Spinal cord (tissue), 10 donors: Measurements from ENCODE around the gene B3GALT5. TPM values are rescaled to one million over a fixed set of nuclear protein-coding genes. Genes with fewer than 3 reads are reported as not detected.

Experiments used
- DNase-seq, 6 donors: peaks; one replicate each; pipeline versions ENCODE4 v3.0.0 to v3.0.0-alpha.2; 2013 to 2015; ENCODE audit warnings: low spot score in 6 of 6, low read depth in 4 of 6
- H3K27ac ChIP-seq: one replicate; pipeline ENCODE4 v1.5.1; 2013; ENCODE audit warnings: low read depth, low read length, control low read depth
- H3K27me3 ChIP-seq: one replicate; pipeline ENCODE4 v1.6.1; 2013; ENCODE audit warnings: low read length; ENCODE audit not compliant: control insufficient read depth, insufficient read depth
- H3K36me3 ChIP-seq: one replicate; pipeline ENCODE4 v1.6.1; 2013; ENCODE audit warnings: low read length; ENCODE audit not compliant: control insufficient read depth, insufficient read depth
- H3K4me1 ChIP-seq: one replicate; pipeline ENCODE4 v1.6.1; 2013; ENCODE audit warnings: low read length; ENCODE audit not compliant: control insufficient read depth, insufficient read depth
- H3K4me3 ChIP-seq: one replicate; pipeline ENCODE4 v1.5.1; 2013; ENCODE audit warnings: low read depth, low read length, control low read depth
- H3K9me3 ChIP-seq: one replicate; pipeline ENCODE4 v1.6.1; 2013; ENCODE audit warnings: low read length; ENCODE audit not compliant: control insufficient read depth, insufficient read depth
- WGBS: methylation state at CpG from one replicate; pipeline ENCODE4 v1.1.5; 2013; ENCODE audit warnings: missing lambda C conversion rate; ENCODE audit not compliant: insufficient coverage; 5-methylcytosine and 5-hydroxymethylcytosine counted together
- polyA plus RNA-seq, 2 donors: library from polyadenylated mRNA; unstranded; fragments of 120-200 nt; gene quantifications; one replicate each; pipeline ENCODE4 v1.2.1, GENCODE V29; 2013; ENCODE audit not compliant: insufficient read length in 2 of 2
- total RNA-seq, 2 donors: library from RNA; depleted of rRNA in 1 of 2; stranded (reverse); fragments of 120-200 nt in 1 of 2; fragments of >200 nt in 1 of 2; gene quantifications; one replicate each; pipeline versions ENCODE4 v1.2.3 to v1.2.4, GENCODE V29; 2013 to 2014
- donor health status: healthy.

The B3GALT5 gene
- total and polyA plus RNA-seq, 4 donors: 3.1 to 3.5 (median 3.3) TPM

- no peak overlapping the region for H3K4me3 ChIP-seq
- peaks cover 20% of the 10 kb centered on the region for H3K36me3 ChIP-seq
- DNase-seq: no peak
- WGBS: 93% methylated on average over 9 of the region's 9 CpGs
- H3K27me3 ChIP-seq: no peaks in the 10 kb centered on the region
- H3K4me1 ChIP-seq: peaks cover 14% of the 10 kb centered on the region
- no peak overlapping the region for H3K27ac ChIP-seq
- H3K9me3 ChIP-seq: no peaks in the 10 kb centered on the region
Measured at GRCh38 chr21:39661740-39662139, 49.0 kb downstream of the B3GALT5 start.

- H3K27me3 ChIP-seq: no peaks in the 10 kb centered on the region
- peaks cover 20% of the 10 kb centered on the region for H3K36me3 ChIP-seq
Measured at GRCh38 chr21:39662411-39662953, 49.7 kb downstream of the B3GALT5 start.

GRCh38 chr21:39663066-39663465, 50.3 kb downstream of the B3GALT5 start:
- WGBS: 87% methylated on average over 6 of the region's 10 CpGs

More at GRCh38 chr21:39662411-39662953, 49.7 kb downstream of the B3GALT5 start:
- no peak for DNase-seq
- H3K4me1 ChIP-seq: peaks cover 14% of the 10 kb centered on the region
- WGBS: 88% methylated on average over 4 of the region's 8 CpGs
- no peak overlapping the region for H3K4me3 ChIP-seq
- no peak overlapping the region for H3K27ac ChIP-seq
- H3K9me3 ChIP-seq: no peaks in the 10 kb centered on the region

GRCh38 chr21:39663742-39664492, 51.2 kb downstream of the B3GALT5 start:
- Histone ChIP-seq H3K4me3 (no peak overlapping the region), H3K27me3 (no peaks in the 10 kb centered on the region), H3K27ac (no peak overlapping the region), H3K36me3 (peaks cover 24% of the 10 kb centered on the region), H3K9me3 (no peaks in the 10 kb centered on the region), H3K4me1 (peaks cover 4% of the 10 kb centered on the region)
- DNase-seq: no peak
- 85% methylated on average over 13 of the region's 15 CpGs for WGBS

More at GRCh38 chr21:39663066-39663465, 50.3 kb downstream of the B3GALT5 start:
- Histone ChIP-seq H3K9me3 (no peaks in the 10 kb centered on the region), H3K36me3 (peaks cover 20% of the 10 kb centered on the region), H3K4me1 (peaks cover 9% of the 10 kb centered on the region), H3K4me3 (no peak overlapping the region), H3K27ac (no peak overlapping the region), H3K27me3 (no peaks in the 10 kb centered on the region)
- no peak for DNase-seq

- no peak for DNase-seq
- Histone ChIP-seq H3K36me3 (peaks cover 25% of the 10 kb centered on the region), H3K27ac (no peak overlapping the region), H3K27me3 (no peaks in the 10 kb centered on the region), H3K4me1 (peaks cover 3% of the 10 kb centered on the region), H3K4me3 (no peak overlapping the region), H3K9me3 (no peaks in the 10 kb centered on the region)
- WGBS: 98% methylated on average over 9 of the region's 12 CpGs
Measured at GRCh38 chr21:39664586-39664985, 51.8 kb downstream of the B3GALT5 start.

GRCh38 chr21:39666026-39666425, 53.3 kb downstream of the B3GALT5 start:
- Histone ChIP-seq H3K27me3 (no peaks in the 10 kb centered on the region), H3K4me3 (no peak overlapping the region), H3K27ac (no peak overlapping the region), H3K36me3 (peaks cover 26% of the 10 kb centered on the region), H3K9me3 (no peaks in the 10 kb centered on the region), H3K4me1 (peaks cover 4% of the 10 kb centered on the region)
- no CpG with 5 or more reads among the region's 6 CpGs for WGBS
- no peak for DNase-seq

GRCh38 chr21:39666681-39667315, 54.1 kb downstream of the B3GALT5 start:
- 74% methylated on average over 16 of the region's 17 CpGs for WGBS
- Histone ChIP-seq H3K36me3 (peaks cover 26% of the 10 kb centered on the region), H3K27me3 (no peaks in the 10 kb centered on the region), H3K9me3 (no peaks in the 10 kb centered on the region), H3K4me1 (peaks cover 4% of the 10 kb centered on the region), H3K27ac (no peak overlapping the region), H3K4me3 (no peak overlapping the region)
- DNase-seq: no peak

GRCh38 chr21:39667353-39667891, 54.7 kb downstream of the B3GALT5 start:
- DNase-seq: no peak
- WGBS: 93% methylated on average over 6 of the region's 10 CpGs
- peaks cover 29% of the 10 kb centered on the region for H3K36me3 ChIP-seq
- no peaks in the 10 kb centered on the region for H3K27me3 ChIP-seq
- no peaks in the 10 kb centered on the region for H3K9me3 ChIP-seq
- peaks cover 4% of the 10 kb centered on the region for H3K4me1 ChIP-seq
- H3K27ac ChIP-seq: no peak overlapping the region
- H3K4me3 ChIP-seq: no peak overlapping the region

GRCh38 chr21:39668369-39668768, 55.6 kb downstream of the B3GALT5 start:
- H3K4me3 ChIP-seq: no peak overlapping the region
- no peak overlapping the region for H3K27ac ChIP-seq
- WGBS: 94% methylated on average over 6 of the region's 9 CpGs
- peaks cover 28% of the 10 kb centered on the region for H3K36me3 ChIP-seq
- H3K9me3 ChIP-seq: no peaks in the 10 kb centered on the region
- H3K4me1 ChIP-seq: peaks cover 4% of the 10 kb centered on the region
- no peak for DNase-seq
- no peaks in the 10 kb centered on the region for H3K27me3 ChIP-seq
